Prostate gland (tissue), 2 donors: ENCODE data around the gene CASP10. TPM values are rescaled to one million over a fixed set of nuclear protein-coding genes. Genes with fewer than 3 reads are reported as not detected.

Experiments
- DNase-seq: peaks from one replicate; pipeline ENCODE4 v3.0.0-alpha.2; 2019; ENCODE audit warnings: low spot score
- H3K27ac ChIP-seq, 2 donors: fragments of 200-600 bp; sonication (generic); 2 replicates each; pipeline ENCODE4 v1.5.1; 2017 to 2019
- H3K27me3 ChIP-seq: fragments of 200-600 bp; sonication (generic); replicated peaks from 2 replicates; pipeline ENCODE4 v1.5.1; 2019; ENCODE audit not compliant: insufficient read depth
- H3K36me3 ChIP-seq, 2 donors: fragments of 200-600 bp; sonication (generic); 1 replicate in 1 of 2; 2 replicates in 1 of 2; pipeline versions ENCODE4 v1.5.1 to v1.8.1; 2017 to 2019
- H3K4me1 ChIP-seq: fragments of 200-600 bp; sonication (generic); replicated peaks from 2 replicates; pipeline ENCODE4 v1.5.1; 2019
- H3K4me3 ChIP-seq, 2 donors: fragments of 200-600 bp; sonication (generic); 2 replicates each; pipeline ENCODE4 v1.5.1; 2017 to 2019
- H3K9me3 ChIP-seq: fragments of 200-600 bp; sonication (generic); 2 replicates; pipeline ENCODE4 v1.5.1; 2017
- CTCF ChIP-seq, 4 experiments: fragments of 200-600 bp in 2 of 4; fragments of 450-650 bp in 2 of 4; sonication (generic) in 2 of 4; IDR thresholded peaks; 1 replicate in 3 of 4; 2 replicates in 1 of 4; pipeline ENCODE4 v1.5.1; 2016 to 2019; ENCODE audit warnings: antibody characterized with exemption in 4 of 4, mild to moderate bottlenecking in 2 of 4, moderate library complexity in 2 of 4
- POLR2A ChIP-seq: fragments of 450-650 bp; IDR thresholded peaks from one replicate; pipeline ENCODE4 v1.6.1; 2016; ENCODE audit warnings: antibody characterized with exemption, mild to moderate bottlenecking
- POLR2AphosphoS5 ChIP-seq: sonication (generic); formaldehyde crosslinking; IDR thresholded peaks from one replicate; pipeline ENCODE4 v1.6.1; 2017; ENCODE audit warnings: antibody characterized with exemption
- WGBS: methylation state at CpG from one replicate; pipeline ENCODE4 v1.1.5; 2018; 5-methylcytosine and 5-hydroxymethylcytosine counted together
- intact Hi-C: fragments of 100-400 bp; cut with DNase I; formaldehyde crosslinking; loops from one replicate; pipeline ENCODE4 v1.14.2; 2022
- total RNA-seq, 2 donors: library from RNA; depleted of rRNA; stranded (reverse); fragments of >200 nt; gene quantifications; one replicate each; pipeline ENCODE4 v1.1.0, GENCODE V29; 2016

CASP10 gene
- total RNA-seq, 2 donors from 2014 or later: 1.7 to 9.8 TPM

- WGBS: 64% methylated on average over 12 of the region's 12 CpGs
- no peak for DNase-seq
- Histone ChIP-seq H3K4me3 (no peak overlapping the region), H3K27ac (no peak overlapping the region), H3K36me3 (no peaks in the 10 kb centered on the region), H3K27me3 (no peaks in the 10 kb centered on the region), H3K4me1 (no peaks in the 10 kb centered on the region), H3K9me3 (no peaks in the 10 kb centered on the region)
- TF ChIP-seq POLR2A: no peak
- TF ChIP-seq POLR2AphosphoS5: no peak
- TF ChIP-seq CTCF (IDR thresholded peaks at IDR 0.05): no peak
- intact Hi-C loops: no loop called here
These were observed 46.0 kb downstream of the CASP10 start for GRCh38 chr2:201228912-201229290.

GRCh38 chr2:201231781-201232466, 49.0 kb downstream of the CASP10 start:
- TF ChIP-seq POLR2A (no peak), CTCF (IDR thresholded peaks at IDR 0.05) (peak; percentile 83 to 94 (median 91)), POLR2AphosphoS5 (peak; percentile 91)
- Histone ChIP-seq H3K4me3 (no peak overlapping the region), H3K4me1 (no peaks in the 10 kb centered on the region), H3K36me3 (no peaks in the 10 kb centered on the region), H3K27ac (peak overlapping the region; percentile 62 to 63), H3K27me3 (no peaks in the 10 kb centered on the region), H3K9me3 (no peaks in the 10 kb centered on the region)
- intact Hi-C loops: loop anchor here (10.0 kb wide), 1 partner anchor 393 kb away; no protein-coding TSS in a partner anchor
- WGBS: 8% methylated on average over 8 of the region's 8 CpGs
- DNase-seq: peak; percentile 98

GRCh38 chr2:201232467-201232815, 49.5 kb downstream of the CASP10 start:
- DNase-seq: no peak
- TF ChIP-seq POLR2A (no peak), POLR2AphosphoS5 (no peak), CTCF (IDR thresholded peaks at IDR 0.05) (no peak)
- 70% methylated on average over 3 of the region's 3 CpGs for WGBS
- Histone ChIP-seq H3K4me3 (no peak overlapping the region), H3K27me3 (no peaks in the 10 kb centered on the region), H3K9me3 (no peaks in the 10 kb centered on the region), H3K27ac (peak overlapping the region; percentile 62 to 63), H3K36me3 (no peaks in the 10 kb centered on the region), H3K4me1 (no peaks in the 10 kb centered on the region)
- intact Hi-C loops: loop anchor here (10.0 kb wide), 1 partner anchor 392 kb away; no protein-coding TSS in a partner anchor

- Histone ChIP-seq H3K9me3 (no peaks in the 10 kb centered on the region), H3K36me3 (no peaks in the 10 kb centered on the region), H3K4me3 (peak overlapping the region; percentile 28 to 34), H3K4me1 (no peaks in the 10 kb centered on the region), H3K27me3 (no peaks in the 10 kb centered on the region), H3K27ac (peak overlapping the region; percentile 62 to 63)
- WGBS: 36% methylated on average over 8 of the region's 8 CpGs
- TF ChIP-seq CTCF (IDR thresholded peaks at IDR 0.05) (peak in 1 of 4 experiments; percentile 15), POLR2A (peak; percentile 63), POLR2AphosphoS5 (peak; percentile 86)
- intact Hi-C loops: loop anchor here (10.0 kb wide), 1 partner anchor 391 kb away; no protein-coding TSS in a partner anchor
- DNase-seq: peak; percentile 81
These were observed 50.4 kb downstream of the CASP10 start for GRCh38 chr2:201233192-201233811.
